ENCODE measurements around the gene NCMAP. TPM values are rescaled to one million over a fixed set of nuclear protein-coding genes. Genes with fewer than 3 reads are reported as not detected.

The NCMAP gene
- total and polyA plus RNA-seq, 2 of the 8 experiments (the other 6 are each of a cell fraction or from before 2014, with no cell fraction given): 0.21 to 0.39 TPM

- H4K5ac ChIP-seq (ENCODE audit: insufficient read length, low read depth, low read length): no peak overlapping the region
- no peak overlapping the region for H2BK20ac ChIP-seq (ENCODE audit: low read length)
- H3K23ac ChIP-seq (ENCODE audit: insufficient read length): no peak overlapping the region
- H3K4me3 ChIP-seq (ENCODE audit: extremely low read depth in 1 of 4, insufficient read depth in 2 of 4, low read depth in 3 of 4, low read length in 4 of 4): no peak overlapping the region
- FAIRE-seq: no peak
- no peak overlapping the region for H2BK15ac ChIP-seq (ENCODE audit: low read length)
- no peak overlapping the region for H3K18ac ChIP-seq (ENCODE audit: extremely low read depth, low read length)
- H3K56ac ChIP-seq (replicated peaks; ENCODE audit: insufficient read length, low read depth, low read length): no peak overlapping the region
- no peak overlapping the region for H3K9ac ChIP-seq (replicated peaks in 1 of 4; ENCODE audit: extremely low read depth in 1 of 4, low read depth in 3 of 4, low read length in 3 of 4)
- no peak overlapping the region for H2BK5ac ChIP-seq (ENCODE audit: low read depth, low read length)
- H3K27me3 ChIP-seq (replicated peaks in 1 of 4; ENCODE audit: control insufficient read depth in 3 of 4, extremely low read depth in 1 of 4, insufficient read depth in 3 of 4, low read length in 3 of 4): peaks cover 0 to 7% (median 0%) of the 10 kb centered on the region in 4 experiments; a peak in 3 of 7 replicates
- no peak overlapping the region for H2AK5ac ChIP-seq (ENCODE audit: low read depth, low read length)
- no peak for DNase-seq (ENCODE audit: low read depth in 1 of 2, low spot score in 2 of 2)
- H3K36me3 ChIP-seq (ENCODE audit: control insufficient read depth in 2 of 4, insufficient read depth in 4 of 4, low read length in 3 of 4): no peaks in the 10 kb centered on the region
- H3K23me2 ChIP-seq (ENCODE audit: low read depth, low read length): peaks cover 4% of the 10 kb centered on the region; the same call in 1 of the 2 replicates
- H4K20me1 ChIP-seq (replicated peaks in 1 of 2; ENCODE audit: control insufficient read depth in 1 of 2, insufficient read depth in 2 of 2, low read length in 2 of 2): no peaks in the 10 kb centered on the region
- H3K27ac ChIP-seq (ENCODE audit: low read depth, low read length): no peak overlapping the region
- no peak overlapping the region for H2AFZ ChIP-seq (ENCODE audit: low read length)
- H3K79me1 ChIP-seq (ENCODE audit: low read depth, low read length): no peaks in the 10 kb centered on the region
- no peak overlapping the region for H3K14ac ChIP-seq (ENCODE audit: insufficient read length)
- H3K79me2 ChIP-seq (ENCODE audit: control insufficient read depth in 1 of 2, insufficient read depth in 2 of 2, low read length in 2 of 2): no peaks in the 10 kb centered on the region; a peak in 1 of 4 replicates
- no peak overlapping the region for H3K4ac ChIP-seq (replicated peaks; ENCODE audit: insufficient read length, low read depth, low read length)
- WGBS, 2 experiments (ENCODE audit: extremely low coverage in 1 of 2, insufficient coverage in 1 of 2, insufficient read length in 1 of 2, insufficient replicate concordance in 2 of 2, low coverage in 1 of 2, low lambda C conversion rate in 2 of 2, missing lambda C conversion rate in 1 of 2): 92% methylated on average over 5 of the region's 5 CpGs; no CpG with 5 or more reads in 1 of the 2 experiments
- H4K8ac ChIP-seq (ENCODE audit: extremely low read depth, insufficient read depth, low read length): no peak overlapping the region
- 0 out of 2 replicates have a peak overlapping the region, but pooled peaks have one; percentile 5 for H2BK12ac ChIP-seq (ENCODE audit: low read depth, low read length)
- no peak overlapping the region; a peak in 2 of 4 replicates for H3K4me2 ChIP-seq (ENCODE audit: insufficient read depth in 1 of 2, low read depth in 2 of 2, low read length in 2 of 2)
- no peak overlapping the region for H4K91ac ChIP-seq (replicated peaks; ENCODE audit: insufficient read length, low read length)
- H2BK120ac ChIP-seq (replicated peaks; ENCODE audit: low read depth, low read length): no peak overlapping the region
- POLR2A ChIA-PET (ENCODE audit: partially characterized antibody): no interaction called here
- H3K4me1 ChIP-seq (replicated peaks in 1 of 4; ENCODE audit: control insufficient read depth in 3 of 4, insufficient read depth in 4 of 4, low read length in 3 of 4): peaks cover 0 to 15% (median 12%) of the 10 kb centered on the region in 4 experiments; a peak in 6 of 7 replicates
- H3K9me3 ChIP-seq (ENCODE audit: insufficient read depth in 2 of 2, low read depth in 1 of 2, low read length in 1 of 2): no peaks in the 10 kb centered on the region
- CTCF ChIA-PET (ENCODE audit: partially characterized antibody): interaction anchor here (3.7 kb wide), 1 partner anchor 19 kb away, joined by 18 read pairs; no protein-coding TSS in a partner anchor
- TF ChIP-seq CHD1 (IDR thresholded peaks at IDR 0.05; ENCODE audit: low read depth, low read length): no peak
- TF ChIP-seq SIX5 (IDR thresholded peaks at IDR 0.05; ENCODE audit: low read depth, low read length): no peak
- TF ChIP-seq SP1 (IDR thresholded peaks at IDR 0.05; ENCODE audit: low read depth, low read length): no peak
- TF ChIP-seq HDAC2 (IDR thresholded peaks at IDR 0.05; ENCODE audit: borderline replicate concordance in 1 of 2, low read depth in 2 of 2, low read length in 2 of 2): no peak
Measured at GRCh38 chr1:24507405-24507804, 48.5 kb upstream of the NCMAP start.

Data from H1 (cell line).